Regular cardiac myocyte (primary cell): ENCODE data around the gene DCLK3. TPM values are rescaled to one million over a fixed set of nuclear protein-coding genes. Genes with fewer than 3 reads are reported as not detected.

Source experiments
- total RNA-seq: library from RNA; depleted of rRNA; stranded (reverse); fragments of >200 nt; gene quantifications from 2 replicates; pipeline ENCODE4 v1.2.3, GENCODE V29; 2014

Gene DCLK3
- under 0.01 and 0.58 TPM in 2 replicates for total RNA-seq

DNA sequence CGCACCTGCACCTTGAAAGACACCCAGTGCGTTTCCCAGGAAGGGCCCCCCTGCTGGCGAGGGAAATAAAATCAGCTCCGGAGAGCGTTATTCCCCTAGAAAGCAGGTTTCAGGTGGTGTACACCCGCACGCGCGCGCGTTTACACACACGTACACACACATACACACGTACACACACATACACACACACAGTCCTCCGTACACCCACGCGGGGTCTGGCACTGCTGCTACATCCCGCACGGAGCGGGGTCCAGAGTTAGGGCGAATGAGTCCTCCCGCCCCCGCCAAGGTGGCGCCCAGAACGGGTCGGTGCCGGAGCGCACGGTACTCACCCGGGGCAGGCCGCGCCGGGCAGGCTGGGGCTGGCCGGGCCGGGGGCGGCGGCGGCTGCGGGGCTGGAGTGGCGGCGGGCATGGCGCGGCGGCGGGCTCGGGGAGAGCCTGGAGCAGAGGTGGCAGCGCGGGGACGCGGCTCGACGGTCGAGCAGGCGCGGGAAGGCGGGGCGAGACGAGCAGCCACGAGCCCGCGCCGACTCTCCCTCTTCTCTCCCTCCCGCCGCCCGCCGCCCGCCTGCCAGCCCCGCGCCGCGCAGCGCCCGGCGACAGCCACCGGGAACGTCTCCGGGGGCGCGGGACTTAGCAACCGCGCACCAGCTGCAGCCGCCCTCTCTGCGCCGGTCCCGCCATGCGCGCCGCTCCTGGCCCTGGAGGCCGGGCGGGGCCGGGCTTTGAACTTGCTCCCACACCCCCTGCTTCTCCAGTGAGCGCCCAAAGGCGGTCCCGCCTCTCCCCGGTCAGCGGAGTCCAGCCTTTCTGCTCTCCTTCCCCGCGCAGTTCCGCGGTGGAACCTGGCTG is at the start of gene DCLK3:
DCLK3 (minus strand) TSS at position 704 of the 854 bp plus-strand sequence; CDS start at position 414, 290 bp downstream.

Other genes with a start within 250 kb of the DCLK3 start
- 6.7 and 15.5 TPM in 2 replicates for gene TRANK1, start 180.5 kb upstream of the DCLK3 start, total RNA-seq
- gene EPM2AIP1, start 228.6 kb upstream of the DCLK3 start, total RNA-seq, result 13.2 and 14.4 TPM in 2 replicates
- 33.0 and 61.5 TPM in 2 replicates for gene MLH1, start 229.0 kb upstream of the DCLK3 start, total RNA-seq